GM12878 (cell line): ENCODE results near the gene DIP2B. TPM values are rescaled to one million over a fixed set of nuclear protein-coding genes. Genes with fewer than 3 reads are reported as not detected.
A peak's percentile ranks its signal among the peaks of the same experiment; 100 is the strongest.

Experiments
- ATAC-seq: fragments of 200-7000 bp; cut with Tn5 transposase; 3 replicates; pipeline ENCODE4 v1.9.1; 2020; ENCODE audit warnings: mild to moderate bottlenecking, moderate library complexity
- BruUV-seq: library from RNA; stranded (reverse); fragments of 400-500 nt; replicated peaks from 2 replicates; lab custom pipeline; 2021; lab: Mats Ljungman, UMichigan
- CTCF ChIA-PET: fragments of 300-600 bp; sonication (Branson Sonifier 250); formaldehyde crosslinking; extraction: SDS; loops from one replicate; lab custom pipeline; 2021; ENCODE audit warnings: inconsistent platforms; lab: Yijun Ruan, JAX
- POLR2A ChIA-PET: fragments of 350-600 bp; formaldehyde crosslinking; extraction: SDS; loops from one replicate; lab custom pipeline; 2021; ENCODE audit warnings: inconsistent platforms; lab: Charles Lee
- RAD21 ChIA-PET: fragments of 300-600 bp; sonication (Branson Sonifier 250); formaldehyde crosslinking; loops from one replicate; lab custom pipeline; 2023; ENCODE audit warnings: antibody characterized with exemption; ENCODE audit not compliant: unreplicated experiment; lab: Charles Lee
- SMC1A ChIA-PET: fragments of 300-600 bp; sonication (Branson Sonifier 250); formaldehyde crosslinking; loops from one replicate; lab custom pipeline; 2023; ENCODE audit not compliant: unreplicated experiment, uncharacterized antibody; lab: Charles Lee
- DNase-seq: peaks from one replicate; pipeline ENCODE4 v3.0.0-alpha.2; 2011; ENCODE audit warnings: low read depth, low spot score
- FAIRE-seq: peaks from 3 replicates; lab custom pipeline; 2011; peaks lifted over from hg19 to GRCh38; lab: Jason Lieb, UNC
- H2AFZ ChIP-seq: 2 replicates; pipeline ENCODE4 v1.6.0; 2011; ENCODE audit warnings: low read depth, low read length, control low read depth; ENCODE audit not compliant: control insufficient read depth
- H3K27ac ChIP-seq: 2 replicates; pipeline ENCODE4 v1.5.1; 2011; ENCODE audit warnings: control low read depth; ENCODE audit not compliant: control insufficient read depth, insufficient read depth
- H3K27me3 ChIP-seq, 2 experiments: replicated peaks in 1 of 2; 2 replicates each; pipeline versions ENCODE4 v1.6.0 to v1.6.1; 2011; ENCODE audit warnings: low read length in 1 of 2; ENCODE audit not compliant: control insufficient read depth in 2 of 2, insufficient read depth in 2 of 2
- H3K36me3 ChIP-seq, 2 experiments: 2 replicates each; pipeline ENCODE4 v1.5.1; 2011; ENCODE audit warnings: low read length in 1 of 2; ENCODE audit not compliant: control insufficient read depth in 2 of 2, insufficient read depth in 2 of 2
- H3K4me1 ChIP-seq: 2 replicates; pipeline ENCODE4 v1.6.1; 2011; ENCODE audit warnings: mild to moderate bottlenecking, low read length, moderate library complexity, mixed read lengths; ENCODE audit not compliant: control insufficient read depth, insufficient read depth
- H3K4me2 ChIP-seq: 2 replicates; pipeline ENCODE4 v1.6.0; 2011; ENCODE audit warnings: control low read depth; ENCODE audit not compliant: control insufficient read depth, insufficient read depth
- H3K4me3 ChIP-seq: fragments of 200-600 bp; sonication (generic); 2 replicates; pipeline ENCODE4 v1.5.1; 2016
- H3K79me2 ChIP-seq: 2 replicates; pipeline ENCODE4 v1.6.0; 2011; ENCODE audit warnings: low read length; ENCODE audit not compliant: control insufficient read depth, insufficient read depth
- H3K9ac ChIP-seq: 2 replicates; pipeline ENCODE4 v1.8.0; 2011; ENCODE audit warnings: low read length, control low read depth, mixed read lengths; ENCODE audit not compliant: control insufficient read depth, insufficient read depth
- H3K9me3 ChIP-seq: replicated peaks from 3 replicates; pipeline ENCODE4 v1.5.1; 2011; ENCODE audit warnings: mild to moderate bottlenecking, low read length; ENCODE audit not compliant: control insufficient read depth, insufficient read depth
- H4K20me1 ChIP-seq: 2 replicates; pipeline ENCODE4 v1.6.0; 2011; ENCODE audit not compliant: control insufficient read depth, insufficient read depth
- BCL3 ChIP-seq: IDR thresholded peaks from 2 replicates; pipeline ENCODE4 v1.6.1; 2011; ENCODE audit warnings: borderline replicate concordance, low read depth, mild to moderate bottlenecking, moderate library complexity, low read length; ENCODE audit not compliant: insufficient read depth, poor library complexity, severe bottlenecking
- BHLHE40 ChIP-seq, 2 experiments: fragments of 450-650 bp in 1 of 2; IDR thresholded peaks; 2 replicates each; pipeline ENCODE4 v1.6.1; 2011 to 2017; ENCODE audit warnings: low read depth in 2 of 2, borderline replicate concordance in 1 of 2, improper control_type of control experiment in 1 of 2, low read length in 1 of 2, mild to moderate bottlenecking in 1 of 2
- EED ChIP-seq: sonication (generic); IDR thresholded peaks from 2 replicates; pipeline ENCODE4 v1.6.1; 2016; ENCODE audit warnings: antibody characterized with exemption, low read depth
- MYB ChIP-seq: fragments of 150-350 bp; IDR thresholded peaks from 2 replicates; pipeline ENCODE4 v1.6.1; 2014; ENCODE audit warnings: mild to moderate bottlenecking, low read depth, low read length, borderline replicate concordance
- NR2C2 ChIP-seq: IDR thresholded peaks from 2 replicates; pipeline ENCODE4 v1.6.1; 2011; ENCODE audit warnings: borderline replicate concordance, low read depth; ENCODE audit not compliant: control insufficient read depth, insufficient read length
- RAD51 ChIP-seq: fragments of 450-650 bp; IDR thresholded peaks from 2 replicates; pipeline ENCODE4 v1.6.1; 2016; ENCODE audit warnings: moderate library complexity, mild to moderate bottlenecking, inconsistent platforms
- SP1 ChIP-seq: IDR thresholded peaks from one replicate; pipeline ENCODE4 v1.6.1; 2011; ENCODE audit warnings: low read depth, low read length
- SPI1 ChIP-seq: IDR thresholded peaks from 2 replicates; pipeline ENCODE4 v1.6.1; 2011; ENCODE audit warnings: low read depth, mild to moderate bottlenecking, low read length, moderate library complexity, borderline replicate concordance; ENCODE audit not compliant: insufficient read depth
- WRNIP1 ChIP-seq: IDR thresholded peaks from 2 replicates; pipeline ENCODE4 v1.6.1; 2011; ENCODE audit warnings: low read depth, low read length, improper control_type of control experiment, borderline replicate concordance
- ZNF24 ChIP-seq: fragments of 450-650 bp; IDR thresholded peaks from 2 replicates; pipeline ENCODE4 v1.6.1; 2017; ENCODE audit warnings: antibody characterized with exemption, mild to moderate bottlenecking
- ZNF592 ChIP-seq: fragments of 450-650 bp; IDR thresholded peaks from 2 replicates; pipeline ENCODE4 v1.6.1; 2017; ENCODE audit warnings: mild to moderate bottlenecking, moderate library complexity
- WGBS: methylation state at CpG from one replicate; pipeline ENCODE4 v1.1.6; 2016; ENCODE audit warnings: low lambda C conversion rate; ENCODE audit not compliant: insufficient replicate concordance, insufficient coverage; ENCODE audit errors: missing lambda C conversion rate; 5-methylcytosine and 5-hydroxymethylcytosine counted together
- in situ Hi-C: fragments of 300-500 bp; cut with MboI; formaldehyde crosslinking; loops from 9 replicates; pipeline ENCODE4 v1.14.3; 2018; ENCODE audit warnings: mixed read lengths
- intact Hi-C: fragments of 100-400 bp; cut with micrococcal nuclease; formaldehyde crosslinking; loops from one replicate; pipeline ENCODE4 v1.14.2; 2022; ENCODE audit not compliant: unreplicated experiment
- polyA plus RNA-seq, 11 experiments: library from polyadenylated mRNA; depleted of rRNA in 4 of 11; unstranded in 6 of 11; stranded (reverse) in 5 of 11; fragments of >200 nt; fragmentation: Nextera tagmentation in 4 of 11; fragmentation: Illumina TruSeq in 1 of 11; extraction: Ambion mirVana in 4 of 11; extraction: Trizol in 1 of 11; gene quantifications; 1 replicate in 1 of 11; 2 replicates in 10 of 11; pipeline versions ENCODE4 v1.2.1 to v1.2.3, GENCODE V29; 2011 to 2016; ENCODE audit warnings: inconsistent platforms in 2 of 11, missing spikeins in 2 of 11, low read depth in 1 of 11
- total RNA-seq, 4 experiments: library from RNA; depleted of rRNA in 3 of 4; stranded (reverse); fragments of >200 nt in 3 of 4; fragmentation: Illumina TruSeq in 1 of 4; extraction: Trizol in 1 of 4; gene quantifications; 2 replicates each; pipeline versions ENCODE4 v1.2.1 to v1.2.3, GENCODE V29; 2013 to 2021

DIP2B gene
- total and polyA plus RNA-seq, 10 of the 15 experiments (the other 5 are each of a cell fraction or from before 2014, with no cell fraction given), result 4.5 to 30.0 (median 18.6) TPM

- SMC1A ChIA-PET, result interaction anchor here (0.7 to 6.6 kb wide), 9 partner anchors 9 to 64 kb away, joined by 3 to 42 read pairs (median 4); no protein-coding TSS in a partner anchor
Measured at GRCh38 chr12:50572287-50572686, 67.5 kb downstream of the DIP2B start.

GRCh38 chr12:50572760-50573159 lies 68.0 kb downstream of the DIP2B start:
- Histone ChIP-seq H3K4me3 (no peak overlapping the region), H3K9me3 (no peaks in the 10 kb centered on the region), H3K4me2 (no peak overlapping the region), H3K4me1 (peaks cover 15% of the 10 kb centered on the region), H3K27me3 (no peaks in the 10 kb centered on the region), H3K36me3 (no peaks in the 10 kb centered on the region), H3K27ac (no peak overlapping the region), H4K20me1 (no peaks in the 10 kb centered on the region; the same call in 1 of the 2 replicates), H3K9ac (no peak overlapping the region), H2AFZ (no peak overlapping the region), H3K79me2 (peaks cover 53% of the 10 kb centered on the region)
- ChIA-PET SMC1A (interaction anchor here (0.7 to 6.6 kb wide), 8 partner anchors 9 to 65 kb away, joined by 3 to 42 read pairs (median 4); no protein-coding TSS in a partner anchor), POLR2A (interaction anchor here (0.7 to 1.1 kb wide), 2 partner anchors 9 to 14 kb away, joined by 3 read pairs; no protein-coding TSS in a partner anchor), CTCF (interaction anchor here (0.6 to 1.0 kb wide), 2 partner anchors 24 to 68 kb away, joined by 3 read pairs; partner anchors contain the start of gene DIP2B), RAD21 (interaction anchor here (1.1 to 1.6 kb wide), 2 partner anchors 13 to 34 kb away, joined by 4 read pairs; no protein-coding TSS in a partner anchor)
- WGBS, result 94% methylated on average over 3 of the region's 3 CpGs
- no peak for FAIRE-seq
- in situ Hi-C loops (no loop called here), intact Hi-C loops (no loop called here)
- no peak for DNase-seq
- no TSS peak for BruUV-seq
- no peak for ATAC-seq
- TF ChIP-seq NR2C2 (no peak), BHLHE40 (IDR thresholded peaks at IDR 0.05; ENCODE audit: borderline replicate concordance in 1 of 2, low read depth in 2 of 2, low read length in 1 of 2) (no peak), RAD51 (no peak), SP1 (no peak), MYB (no peak), WRNIP1 (no peak), BCL3 (no peak), ZNF592 (no peak)

More at GRCh38 chr12:50572287-50572686, 67.5 kb downstream of the DIP2B start:
- peak; percentile 35 for FAIRE-seq
- ChIA-PET POLR2A (interaction anchor here (0.7 to 1.1 kb wide), 3 partner anchors 9 to 30 kb away, joined by 3 read pairs; no protein-coding TSS in a partner anchor), CTCF (interaction anchor here (1.0 kb wide), 1 partner anchor 67 kb away, joined by 3 read pairs; the partner anchor contains the start of gene DIP2B), RAD21 (interaction anchor here (1.1 to 1.6 kb wide), 2 partner anchors 14 to 34 kb away, joined by 4 read pairs; no protein-coding TSS in a partner anchor)
- TF ChIP-seq ZNF24 (no peak), SPI1 (peak; percentile 79), EED (0 out of 2 replicates have a peak, but pooled peaks have one; percentile 18)
- H3K27ac ChIP-seq, result no peak overlapping the region
- H3K4me1 ChIP-seq, result peaks cover 19% of the 10 kb centered on the region
- H3K4me2 ChIP-seq, result no peak overlapping the region; the same call in 1 of the 2 replicates
- intact Hi-C loops, result no loop called here
- no peaks in the 10 kb centered on the region for H3K9me3 ChIP-seq
- 96% methylated on average over 1 of the region's 1 CpG for WGBS
- no peak overlapping the region for H3K9ac ChIP-seq
- ATAC-seq, result peak; percentile 40; the same call in 1 of the 3 replicates
- H4K20me1 ChIP-seq, result no peaks in the 10 kb centered on the region; the same call in 1 of the 2 replicates
- H3K36me3 ChIP-seq, result no peaks in the 10 kb centered on the region
- no peaks in the 10 kb centered on the region for H3K27me3 ChIP-seq
- in situ Hi-C loops, result no loop called here
- no TSS peak for BruUV-seq
- H3K4me3 ChIP-seq, result no peak overlapping the region
- peaks cover 57% of the 10 kb centered on the region for H3K79me2 ChIP-seq
- H2AFZ ChIP-seq, result no peak overlapping the region
- no peak for DNase-seq
